Eye (tissue), 1 donor: ENCODE data around the gene RECK.
A peak's percentile ranks its signal among the peaks of the same experiment; 100 is the strongest.
"Not testable (repeated sequence)": the region's sequence is repeated elsewhere in the genome, so short reads cannot be mapped to it uniquely, and the experiment has no call there.

Experiments
- DNase-seq: peaks from one replicate; pipeline ENCODE4 v3.0.0-alpha.2; 2015

The RECK gene

GRCh38 chr9:36036780-36037548 is at the start of gene RECK:
TSS of gene RECK (plus strand) at chr9:36036913. CDS start at chr9:36036999, 86 bp downstream.
- peak; percentile 92 for DNase-seq

DNA sequence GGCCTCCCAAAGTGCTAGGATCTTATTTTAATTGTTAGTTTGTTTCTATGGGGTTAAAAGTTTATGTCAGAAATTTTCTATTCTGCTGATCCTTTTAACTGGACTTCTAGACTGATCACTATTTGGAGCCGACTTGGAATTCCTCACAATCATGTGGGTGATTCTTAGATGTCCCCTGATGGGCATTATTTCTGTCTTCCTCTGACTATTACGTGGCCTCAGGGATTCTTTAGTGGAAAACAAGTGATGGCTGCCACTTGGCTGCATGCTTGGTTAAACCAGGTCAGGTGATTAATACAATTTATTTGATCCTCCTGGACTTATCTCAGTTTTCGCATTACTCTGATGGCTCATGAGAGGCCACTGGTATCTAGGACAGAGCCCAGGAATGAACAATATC is 46.6 kb upstream of the RECK start:
- peak; percentile 12 for DNase-seq

DNA sequence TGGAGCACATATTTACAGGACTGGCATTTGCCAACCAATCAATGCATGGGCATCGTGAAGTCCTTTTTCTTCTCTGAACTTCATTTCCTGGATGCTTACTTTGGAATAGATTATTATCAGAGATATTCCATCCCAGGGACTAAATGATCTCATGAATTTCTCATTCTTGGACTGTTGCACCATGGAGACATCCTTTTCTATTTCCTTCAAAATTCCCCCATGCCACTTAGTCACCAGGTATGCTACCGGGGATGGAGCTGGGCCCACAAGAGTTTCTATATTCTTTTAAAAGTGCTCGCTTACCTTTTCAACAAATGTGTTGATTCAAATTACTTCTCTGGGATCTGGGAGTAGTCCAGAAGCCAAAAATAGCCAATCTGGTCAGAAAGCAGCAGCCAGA is 43.6 kb upstream of the RECK start:
- DNase-seq, result not testable (repeated sequence)

GRCh38 chr9:35993976-35994720 is 42.6 kb upstream of the RECK start:
- DNase-seq, result no peak

GRCh38 chr9:35994959-35995358 is 41.8 kb upstream of the RECK start:
- no peak for DNase-seq

GRCh38 chr9:35996358-35996970 is 40.2 kb upstream of the RECK start:
- peak; percentile 14 for DNase-seq

DNA sequence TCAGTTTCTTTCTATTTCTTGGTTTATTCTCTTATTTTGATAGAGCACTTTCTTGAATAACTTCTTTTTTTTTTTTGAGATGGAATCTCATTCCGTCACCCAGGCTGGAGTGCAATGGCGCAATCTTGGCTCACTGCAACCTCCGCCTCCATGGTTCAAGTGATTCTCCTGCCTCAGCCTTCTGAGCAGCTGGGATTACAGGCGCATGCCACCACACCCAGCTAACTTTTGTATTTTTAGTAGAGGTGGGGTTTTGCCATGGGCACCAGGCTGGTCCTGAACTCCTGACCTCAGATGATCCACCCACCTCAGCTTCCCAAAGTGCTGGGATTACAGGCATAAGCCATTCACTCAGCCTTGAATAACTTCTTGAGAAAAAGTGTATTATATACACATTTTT is 39.7 kb upstream of the RECK start:
- DNase-seq, result not testable (repeated sequence)

DNA sequence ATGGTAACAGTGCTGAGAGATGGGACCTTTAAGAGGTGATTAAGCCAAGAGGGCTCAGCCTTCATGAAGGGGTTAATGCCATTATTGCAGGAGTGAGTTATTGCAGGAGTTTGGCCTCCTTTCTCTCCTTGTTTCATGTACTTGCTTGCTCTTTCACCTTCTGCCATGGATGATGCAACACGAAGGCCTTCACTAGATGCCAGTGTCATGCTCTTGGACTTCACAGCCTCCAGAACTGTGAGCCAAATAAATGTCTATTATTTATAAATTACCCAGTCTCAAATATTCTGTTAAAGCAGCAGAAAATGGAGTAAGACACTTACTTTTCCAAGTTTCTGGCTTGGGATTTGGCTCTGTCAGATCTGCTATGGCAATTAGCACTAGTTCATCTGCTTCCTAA is 38.4 kb upstream of the RECK start:
- no peak for DNase-seq

- no peak for DNase-seq
These were observed 30.8 kb upstream of the RECK start for GRCh38 chr9:36005891-36006290.

DNA sequence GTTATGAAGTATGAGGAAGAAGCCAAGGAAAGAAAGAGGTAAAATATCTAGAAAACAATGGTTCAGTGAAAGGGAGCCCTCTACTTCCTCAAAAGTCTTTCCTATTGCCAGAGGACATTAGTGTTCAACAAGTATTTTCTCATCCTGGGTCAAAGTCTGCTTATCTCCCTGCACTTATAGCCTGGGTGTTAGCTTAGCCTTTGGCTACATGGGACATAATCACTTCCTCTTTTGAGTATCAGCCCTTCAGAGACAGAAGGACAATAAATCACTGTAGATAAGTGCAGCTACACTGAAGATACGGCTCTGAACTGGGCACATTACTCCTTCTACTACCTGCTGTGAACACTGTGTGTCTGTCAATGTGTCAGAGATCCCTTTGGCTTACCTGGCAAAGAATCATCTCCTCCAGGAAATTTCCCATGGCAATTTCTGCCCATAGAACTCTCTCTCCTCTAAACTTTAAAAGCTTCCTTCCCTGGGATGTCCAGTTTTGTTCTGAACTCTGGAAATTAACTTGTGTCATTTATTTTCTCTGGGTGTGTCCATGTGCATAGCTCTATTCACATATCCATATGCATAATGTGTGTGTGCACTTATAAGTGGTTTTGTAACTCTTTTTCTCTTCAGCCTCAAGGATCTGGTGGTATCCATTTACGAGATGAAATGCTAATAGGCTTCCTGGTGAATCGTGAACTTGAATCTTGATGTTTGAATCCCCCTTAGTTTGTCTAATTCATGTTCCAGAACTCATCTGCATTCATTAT is 30.0 kb upstream of the RECK start:
- no peak for DNase-seq

DNA sequence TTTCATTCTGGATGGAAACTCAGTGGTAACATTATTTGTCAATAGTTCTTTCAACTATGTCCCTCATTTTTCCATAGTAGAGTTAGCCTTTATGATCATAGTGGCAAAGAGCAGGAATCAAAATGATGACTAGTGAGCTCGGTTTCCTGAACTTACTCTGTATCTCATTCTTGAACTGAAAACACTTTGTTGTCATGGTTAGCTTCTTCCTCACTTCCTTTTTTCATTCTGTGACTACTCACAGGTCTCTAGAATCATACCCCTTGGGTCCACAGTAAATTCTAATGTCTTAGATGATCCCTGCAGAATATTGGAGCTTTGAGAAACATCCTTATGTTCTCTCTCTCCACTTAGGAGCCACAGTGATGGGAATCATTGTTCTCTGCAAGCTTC is 29.4 kb upstream of the RECK start:
- no peak for DNase-seq

DNA sequence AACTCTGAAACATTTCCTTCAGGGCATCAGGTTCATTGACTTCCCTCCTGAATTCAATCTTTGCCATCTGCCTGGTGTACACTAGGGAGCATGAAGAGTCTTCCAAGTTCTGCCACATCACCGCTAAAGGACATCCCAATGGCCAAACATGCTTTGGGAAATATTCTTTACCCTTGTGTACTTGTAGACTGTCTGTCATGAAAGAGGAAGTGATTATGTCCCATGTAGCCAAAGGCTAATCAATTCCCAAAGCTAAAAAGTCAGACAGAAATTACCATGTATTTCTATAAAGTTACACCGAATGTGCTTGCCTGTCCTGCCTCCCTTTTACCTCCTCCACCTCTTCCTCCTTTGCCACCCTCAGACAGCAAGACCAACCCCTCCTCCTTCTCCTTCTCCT is 28.9 kb upstream of the RECK start:
- no peak for DNase-seq

DNA sequence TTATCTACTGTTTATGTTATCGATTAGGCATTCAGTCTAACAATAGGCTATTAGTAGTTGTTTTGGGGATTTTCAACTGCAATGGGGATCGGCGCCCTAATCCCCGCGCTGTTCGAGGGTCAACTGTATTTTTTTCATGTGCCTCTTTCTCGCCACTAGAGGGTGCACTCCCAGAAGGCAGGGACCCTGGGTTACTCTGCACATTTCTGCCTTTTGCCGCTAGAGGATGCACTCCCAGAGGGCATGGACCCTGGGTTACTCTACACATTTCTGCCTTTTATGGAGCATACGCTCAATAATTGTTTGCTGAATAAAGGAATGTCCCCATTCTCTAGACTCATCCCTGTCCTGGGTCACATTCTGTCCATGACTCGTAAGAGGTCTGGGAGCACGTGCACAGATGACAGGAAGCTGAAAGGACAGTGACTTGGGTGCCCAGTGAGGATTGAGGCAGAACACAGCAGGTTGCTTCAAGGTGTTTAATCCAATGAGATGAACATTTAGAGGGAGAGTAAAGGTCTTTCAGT is 27.9 kb upstream of the RECK start:
- DNase-seq, result peak; percentile 75

DNA sequence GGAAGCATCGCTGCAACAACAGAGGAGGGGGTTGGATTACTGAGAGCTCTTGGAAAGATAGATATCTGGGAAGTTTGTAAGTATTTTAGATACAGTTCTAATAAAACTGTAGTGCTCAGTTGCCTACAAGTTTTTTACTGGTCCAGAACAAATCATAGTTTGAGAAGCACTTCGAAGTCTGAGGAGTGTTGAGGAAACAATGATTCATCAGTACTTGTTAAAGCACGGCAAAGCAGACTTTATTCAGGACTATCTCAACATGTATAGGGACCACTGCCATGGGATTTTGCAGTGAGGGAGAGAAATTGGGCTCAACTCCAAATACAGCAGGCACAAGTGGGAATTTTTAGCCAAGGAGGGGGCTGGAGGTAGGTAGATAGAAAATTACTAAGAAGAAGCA is 25.3 kb upstream of the RECK start:
- DNase-seq, result no peak

DNA sequence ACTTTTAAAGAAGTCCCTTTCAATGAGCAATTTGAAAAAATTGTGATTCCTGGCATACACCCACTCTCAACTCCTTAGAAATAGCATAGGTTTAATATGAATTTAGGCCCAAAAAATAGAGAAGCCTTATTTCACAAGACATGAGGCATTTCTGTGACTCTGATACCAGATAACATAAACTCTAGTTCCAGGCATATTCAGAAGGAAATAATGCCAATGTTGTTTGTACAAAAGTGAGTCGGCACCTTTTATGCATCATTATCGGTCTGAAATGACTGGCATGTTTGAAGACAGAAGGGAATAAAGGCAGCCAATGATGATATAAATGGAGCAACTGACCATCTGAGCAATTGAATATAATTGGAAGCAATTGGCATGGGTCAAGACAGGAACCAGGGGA is 19.4 kb upstream of the RECK start:
- DNase-seq, result no peak

GRCh38 chr9:36018129-36018528 is 18.6 kb upstream of the RECK start:
- DNase-seq, result no peak

GRCh38 chr9:36018891-36019720 is 17.6 kb upstream of the RECK start:
- DNase-seq, result no peak

DNA sequence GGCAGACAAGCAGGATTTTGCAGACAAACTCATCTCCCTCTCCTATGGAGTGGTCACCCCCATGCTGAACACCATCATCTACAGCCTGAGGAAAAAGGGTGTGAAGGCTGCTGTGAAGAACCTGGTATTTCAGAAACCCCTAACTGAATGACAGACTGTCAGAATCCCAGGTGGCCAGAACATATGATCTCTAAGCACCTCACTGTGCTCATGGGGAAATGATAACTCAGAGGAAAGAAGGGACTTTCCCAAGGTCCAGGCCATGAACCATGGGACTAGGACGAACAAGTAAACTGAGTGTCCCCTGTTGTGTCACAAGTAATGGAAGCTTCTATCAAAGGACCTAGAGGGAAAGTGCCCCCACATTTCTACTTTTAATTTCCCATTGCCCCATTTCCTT is 14.7 kb upstream of the RECK start:
- DNase-seq, result no peak

GRCh38 chr9:36023260-36024048 is 13.3 kb upstream of the RECK start:
- peak; percentile 85 for DNase-seq

GRCh38 chr9:36025746-36026145 is 11.0 kb upstream of the RECK start:
- no peak for DNase-seq

DNA sequence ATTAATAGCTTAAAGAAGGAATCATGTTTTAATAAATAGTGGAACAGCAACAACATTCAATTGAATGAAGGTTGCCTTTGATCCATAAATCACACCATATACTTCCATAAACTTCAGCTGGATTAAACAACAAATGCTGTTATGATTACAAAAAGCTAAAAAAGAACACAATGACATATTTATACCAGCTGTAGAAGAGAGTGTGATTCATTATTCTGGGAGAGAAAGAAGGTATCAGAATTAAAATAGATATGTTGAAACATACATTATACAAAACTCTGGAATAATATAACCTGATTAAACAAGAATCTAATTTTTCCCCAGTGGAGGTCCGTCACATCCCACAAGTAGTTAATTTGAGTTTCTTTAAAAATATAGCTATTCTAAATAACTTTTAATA is 7.5 kb upstream of the RECK start:
- DNase-seq, result no peak
